H1 (cell line): ENCODE data around the gene KLHL26. TPM values are rescaled to one million over a fixed set of nuclear protein-coding genes. Genes with fewer than 3 reads are reported as not detected.
A peak's percentile ranks its signal among the peaks of the same experiment; 100 is the strongest.

Experiments
- CTCF ChIA-PET: fragments of 300-600 bp; sonication (Branson Sonifier 250); formaldehyde crosslinking; loops from one replicate; lab custom pipeline; 2021; ENCODE audit not compliant: partially characterized antibody; lab: Charles Lee
- POLR2A ChIA-PET: fragments of 300-600 bp; sonication (Branson Sonifier 250); formaldehyde crosslinking; loops from one replicate; lab custom pipeline; 2021; ENCODE audit warnings: inconsistent platforms; ENCODE audit not compliant: partially characterized antibody; lab: Charles Lee
- DNase-seq, 2 experiments: peaks; one replicate each; pipeline versions ENCODE4 v3.0.0 to v3.0.0-alpha.2; 2010 to 2022; ENCODE audit warnings: low spot score in 2 of 2, low read depth in 1 of 2, mixed read lengths in 1 of 2
- FAIRE-seq: peaks from 2 replicates; lab custom pipeline; 2011; peaks lifted over from hg19 to GRCh38; lab: Jason Lieb, UNC
- H2AFZ ChIP-seq: 2 replicates; pipeline ENCODE4 v1.8.1; 2012; ENCODE audit warnings: low read length, inconsistent platforms
- H2AK5ac ChIP-seq: 2 replicates; pipeline ENCODE4 v1.6.1; 2013; ENCODE audit warnings: low read depth, low read length
- H2BK120ac ChIP-seq: replicated peaks from 2 replicates; pipeline ENCODE3; 2013; ENCODE audit warnings: low read depth, low read length, inconsistent platforms
- H2BK12ac ChIP-seq: 2 replicates; pipeline ENCODE4 v1.6.1; 2013; ENCODE audit warnings: low read depth, low read length
- H2BK15ac ChIP-seq: 2 replicates; pipeline ENCODE4 v1.6.1; 2013; ENCODE audit warnings: low read length
- H2BK20ac ChIP-seq: 2 replicates; pipeline ENCODE4 v1.6.1; 2013; ENCODE audit warnings: low read length
- H2BK5ac ChIP-seq: 2 replicates; pipeline ENCODE4 v1.6.1; 2013; ENCODE audit warnings: low read depth, low read length
- H3K14ac ChIP-seq: 2 replicates; pipeline ENCODE4 v1.6.1; 2013; ENCODE audit warnings: inconsistent platforms; ENCODE audit not compliant: insufficient read length
- H3K18ac ChIP-seq: 2 replicates; pipeline ENCODE4 v1.6.1; 2013; ENCODE audit warnings: low read length; ENCODE audit errors: extremely low read depth
- H3K23ac ChIP-seq: 2 replicates; pipeline ENCODE4 v1.6.1; 2013; ENCODE audit warnings: inconsistent platforms; ENCODE audit not compliant: insufficient read length
- H3K23me2 ChIP-seq: 2 replicates; pipeline ENCODE4 v1.6.1; 2013; ENCODE audit warnings: low read depth, low read length
- H3K27ac ChIP-seq: 2 replicates; pipeline ENCODE4 v1.6.1; 2011; ENCODE audit warnings: low read depth, low read length, inconsistent platforms
- H3K27me3 ChIP-seq, 4 experiments: replicated peaks in 1 of 4; 1 replicate in 1 of 4; 2 replicates in 3 of 4; pipeline versions ENCODE4 v1.6.1 to v1.8.1; 2011 to 2013; ENCODE audit warnings: low read length in 3 of 4, mild to moderate bottlenecking in 3 of 4, inconsistent platforms in 2 of 4, mixed read lengths in 2 of 4, moderate library complexity in 1 of 4; ENCODE audit not compliant: control insufficient read depth in 3 of 4, insufficient read depth in 3 of 4; ENCODE audit errors: extremely low read depth in 1 of 4
- H3K36me3 ChIP-seq, 4 experiments: 2 replicates each; pipeline versions ENCODE4 v1.6.1 to v1.8.1; 2011 to 2013; ENCODE audit warnings: mild to moderate bottlenecking in 4 of 4, low read length in 3 of 4, moderate library complexity in 2 of 4, control low read depth in 1 of 4, inconsistent platforms in 1 of 4; ENCODE audit not compliant: insufficient read depth in 4 of 4, control insufficient read depth in 2 of 4
- H3K4ac ChIP-seq: replicated peaks from 2 replicates; pipeline ENCODE3; 2013; ENCODE audit warnings: low read length, low read depth, mixed read lengths, inconsistent platforms; ENCODE audit not compliant: insufficient read length
- H3K4me1 ChIP-seq, 4 experiments: replicated peaks in 1 of 4; 1 replicate in 1 of 4; 2 replicates in 3 of 4; pipeline versions ENCODE4 v1.6.1 to v1.8.1; 2011 to 2013; ENCODE audit warnings: low read length in 3 of 4, inconsistent platforms in 2 of 4, mixed read lengths in 1 of 4; ENCODE audit not compliant: insufficient read depth in 4 of 4, control insufficient read depth in 3 of 4
- H3K4me2 ChIP-seq, 2 experiments: 2 replicates each; pipeline versions ENCODE4 v1.6.1 to v1.8.1; 2011 to 2013; ENCODE audit warnings: low read depth in 2 of 2, low read length in 2 of 2, control low read depth in 1 of 2, inconsistent platforms in 1 of 2, mild to moderate bottlenecking in 1 of 2; ENCODE audit not compliant: insufficient read depth in 1 of 2
- H3K4me3 ChIP-seq, 4 experiments: fragments of 200-600, 300-600 bp in 1 of 4; sonication (generic), shearing (Covaris generic), sonication (Bioruptor Twin) in 1 of 4; 2 replicates each; pipeline versions ENCODE4 v1.5.1 to v1.8.1; 2011 to 2016; ENCODE audit warnings: low read length in 4 of 4, low read depth in 3 of 4, control low read depth in 2 of 4, inconsistent platforms in 2 of 4, mild to moderate bottlenecking in 2 of 4, mixed read lengths in 1 of 4, moderate library complexity in 1 of 4; ENCODE audit not compliant: insufficient read depth in 2 of 4; ENCODE audit errors: extremely low read depth in 1 of 4
- H3K56ac ChIP-seq: replicated peaks from 2 replicates; pipeline ENCODE3; 2013; ENCODE audit warnings: low read depth, mild to moderate bottlenecking, mixed read lengths, low read length, inconsistent platforms; ENCODE audit not compliant: insufficient read length
- H3K79me1 ChIP-seq: 2 replicates; pipeline ENCODE4 v1.6.1; 2013; ENCODE audit warnings: low read depth, low read length, control low read depth
- H3K79me2 ChIP-seq, 2 experiments: 2 replicates each; pipeline versions ENCODE4 v1.6.1 to v1.8.1; 2012 to 2013; ENCODE audit warnings: low read length in 2 of 2, mild to moderate bottlenecking in 2 of 2, inconsistent platforms in 1 of 2; ENCODE audit not compliant: insufficient read depth in 2 of 2, control insufficient read depth in 1 of 2
- H3K9ac ChIP-seq, 4 experiments: replicated peaks in 1 of 4; 1 replicate in 1 of 4; 2 replicates in 3 of 4; pipeline versions ENCODE4 v1.6.1 to v1.8.1; 2011 to 2013; ENCODE audit warnings: low read depth in 3 of 4, low read length in 3 of 4, control low read depth in 2 of 4, mild to moderate bottlenecking in 2 of 4, moderate library complexity in 2 of 4, inconsistent platforms in 1 of 4; ENCODE audit errors: extremely low read depth in 1 of 4
- H3K9me3 ChIP-seq, 2 experiments: 2 replicates each; pipeline versions ENCODE4 v1.6.1 to v1.8.1; 2012 to 2013; ENCODE audit warnings: mild to moderate bottlenecking in 2 of 2, moderate library complexity in 2 of 2, control low read depth in 1 of 2, inconsistent platforms in 1 of 2, low read depth in 1 of 2, low read length in 1 of 2, mixed read lengths in 1 of 2; ENCODE audit not compliant: insufficient read depth in 2 of 2
- H4K20me1 ChIP-seq, 2 experiments: replicated peaks in 1 of 2; 2 replicates each; pipeline versions ENCODE3 to v1.8.1; 2011 to 2013; ENCODE audit warnings: inconsistent platforms in 2 of 2, low read length in 2 of 2, mild to moderate bottlenecking in 1 of 2; ENCODE audit not compliant: insufficient read depth in 2 of 2, control insufficient read depth in 1 of 2
- H4K5ac ChIP-seq: 2 replicates; pipeline ENCODE4 v1.6.1; 2013; ENCODE audit warnings: low read length, low read depth, mixed read lengths, inconsistent platforms; ENCODE audit not compliant: insufficient read length
- H4K8ac ChIP-seq: 2 replicates; pipeline ENCODE4 v1.8.0; 2013; ENCODE audit warnings: mild to moderate bottlenecking, moderate library complexity, low read length, inconsistent platforms; ENCODE audit not compliant: insufficient read depth; ENCODE audit errors: extremely low read depth
- H4K91ac ChIP-seq: replicated peaks from 2 replicates; pipeline ENCODE3; 2013; ENCODE audit warnings: low read length, mixed read lengths, inconsistent platforms; ENCODE audit not compliant: insufficient read length
- ASH2L ChIP-seq: fragments of 200-600, 300-600 bp; sonication (generic); IDR thresholded peaks from one replicate; pipeline ENCODE4 v1.7.1; 2017; ENCODE audit warnings: low read length
- BACH1 ChIP-seq: IDR thresholded peaks from 2 replicates; pipeline ENCODE4 v1.6.1; 2012; ENCODE audit warnings: low read length, improper control_type of control experiment
- BRCA1 ChIP-seq: IDR thresholded peaks from 2 replicates; pipeline ENCODE4 v1.6.1; 2012; ENCODE audit warnings: low read depth, low read length, improper control_type of control experiment
- EP300 ChIP-seq, 2 experiments: IDR thresholded peaks; 1 replicate in 1 of 2; 2 replicates in 1 of 2; pipeline ENCODE4 v1.6.1; 2011 to 2012; ENCODE audit warnings: low read depth in 2 of 2, low read length in 2 of 2, mild to moderate bottlenecking in 2 of 2, borderline replicate concordance in 1 of 2, inconsistent platforms in 1 of 2, moderate library complexity in 1 of 2
- GABPA ChIP-seq: IDR thresholded peaks from 2 replicates; pipeline ENCODE4 v1.6.1; 2011; ENCODE audit warnings: mild to moderate bottlenecking, low read length, moderate library complexity, borderline replicate concordance; ENCODE audit not compliant: insufficient read depth
- PHF8 ChIP-seq: fragments of 200-600 bp; sonication (generic); conservative IDR thresholded peaks from 2 replicates; pipeline ENCODE4 v1.7.1; 2012; ENCODE audit warnings: low read depth, mild to moderate bottlenecking, inconsistent platforms, low read length, moderate library complexity
- RNF2 ChIP-seq: fragments of 200-900, 300-1000 bp; sonication (generic); IDR thresholded peaks from 2 replicates; pipeline ENCODE4 v1.7.1; 2016; ENCODE audit warnings: borderline replicate concordance, low read depth, mild to moderate bottlenecking, antibody characterized with exemption, low read length; ENCODE audit not compliant: poor library complexity, severe bottlenecking; ENCODE audit errors: missing control alignments
- RXRA ChIP-seq: IDR thresholded peaks from 2 replicates; pipeline ENCODE4 v1.6.1; 2011; ENCODE audit warnings: low read depth, mild to moderate bottlenecking, low read length, moderate library complexity; ENCODE audit not compliant: insufficient read depth
- SIX5 ChIP-seq: IDR thresholded peaks from 2 replicates; pipeline ENCODE4 v1.6.1; 2011; ENCODE audit warnings: mild to moderate bottlenecking, low read depth, low read length
- TCF12 ChIP-seq: IDR thresholded peaks from 2 replicates; pipeline ENCODE4 v1.6.1; 2011; ENCODE audit warnings: low read depth, mild to moderate bottlenecking, low read length
- TEAD4 ChIP-seq: IDR thresholded peaks from 2 replicates; pipeline ENCODE4 v1.6.1; 2012; ENCODE audit warnings: low read depth, low read length, inconsistent platforms, mixed read lengths
- WGBS, 2 experiments: shearing (Covaris generic) in 1 of 2; methylation state at CpG; one replicate each; pipeline versions ENCODE4 v1.1.6 to v1.1.7; 2013 to 2015; ENCODE audit warnings: low lambda C conversion rate in 2 of 2, mixed read lengths in 2 of 2, inconsistent platforms in 1 of 2, low coverage in 1 of 2, missing lambda C conversion rate in 1 of 2; ENCODE audit not compliant: insufficient replicate concordance in 2 of 2, insufficient coverage in 1 of 2, insufficient read length in 1 of 2; ENCODE audit errors: extremely low coverage in 1 of 2, missing lambda C conversion rate in 1 of 2; 5-methylcytosine and 5-hydroxymethylcytosine counted together
- polyA plus RNA-seq, 7 experiments: library from polyadenylated mRNA; depleted of rRNA in 3 of 7; stranded (reverse) in 5 of 7; unstranded in 2 of 7; fragments of >200 nt in 5 of 7; fragments of 200-250 nt in 2 of 7; gene quantifications; 1 replicate in 5 of 7; 2 replicates in 1 of 7; 4 replicates in 1 of 7; pipeline versions ENCODE4 v1.2.1 to v1.2.3, GENCODE V29; 2011 to 2013; ENCODE audit warnings: missing spikeins in 2 of 7, mixed read lengths in 2 of 7
- total RNA-seq: library from RNA; stranded (reverse); fragmentation: NEBNext Ultra II Directional; extraction: Animal tissue kit (Norgen Biotek cat#: 25700); gene quantifications from 2 replicates; pipeline ENCODE4 v1.2.1, GENCODE V29; 2021

The KLHL26 gene
- total and polyA plus RNA-seq, 2 of the 8 experiments (the other 6 are each of a cell fraction or from before 2014, with no cell fraction given), result 2.2 to 8.8 TPM

- ChIA-PET CTCF (interaction anchor here (0.9 to 1.5 kb wide), 2 partner anchors 90 to 206 kb away, joined by 3 to 4 read pairs; no protein-coding TSS in a partner anchor), POLR2A (interaction anchor here (1.6 kb wide), 1 partner anchor 9 kb away, joined by 4 read pairs; no protein-coding TSS in a partner anchor)
- H2BK20ac ChIP-seq, result no peak overlapping the region
- H3K56ac ChIP-seq, result no peak overlapping the region
- no peak overlapping the region for H2BK5ac ChIP-seq
- no peaks in the 10 kb centered on the region; a peak in 1 of 4 replicates for H3K79me2 ChIP-seq
- 86% methylated on average over 18 of the region's 19 CpGs; no CpG with 5 or more reads in 1 of the 2 experiments for WGBS, 2 experiments
- no peak overlapping the region for H3K14ac ChIP-seq
- H3K18ac ChIP-seq, result no peak overlapping the region
- H3K36me3 ChIP-seq, result no peaks in the 10 kb centered on the region
- H2BK12ac ChIP-seq, result 0 out of 2 replicates have a peak overlapping the region, but pooled peaks have one; percentile 27
- DNase-seq (no peak), FAIRE-seq (no peak)
- no peak overlapping the region for H3K27ac ChIP-seq
- H2BK120ac ChIP-seq, result no peak overlapping the region
- H4K8ac ChIP-seq, result no peak overlapping the region
- no peak overlapping the region for H3K4me3 ChIP-seq
- TF ChIP-seq TCF12 (no peak), RXRA (no peak), EP300 (IDR thresholded peaks at IDR 0.05; ENCODE audit: borderline replicate concordance in 1 of 2, low read depth in 2 of 2, low read length in 2 of 2) (no peak), BRCA1 (no peak), PHF8 (no peak), TEAD4 (no peak), RNF2 (no peak), GABPA (no peak), ASH2L (no peak), SIX5 (no peak), BACH1 (no peak)
- no peak overlapping the region for H4K91ac ChIP-seq
- no peak overlapping the region for H3K9ac ChIP-seq
- peaks cover 13% of the 10 kb centered on the region; the same call in 1 of the 2 replicates for H3K23me2 ChIP-seq
- no peak overlapping the region for H3K23ac ChIP-seq
- H3K27me3 ChIP-seq, result peaks cover 0 to 4% (median 0%) of the 10 kb centered on the region in 4 experiments; a peak in 1 of 7 replicates
- no peaks in the 10 kb centered on the region for H3K9me3 ChIP-seq
- H2AK5ac ChIP-seq, result no peak overlapping the region
- peaks cover 4 to 30% of the 10 kb centered on the region in 2 experiments for H4K20me1 ChIP-seq
- H3K4me1 ChIP-seq, result peaks cover 0 to 9% (median 5%) of the 10 kb centered on the region in 4 experiments; a peak in 5 of 7 replicates
- no peak overlapping the region for H3K4me2 ChIP-seq
- H2BK15ac ChIP-seq, result no peak overlapping the region
- peaks cover 9% of the 10 kb centered on the region for H3K79me1 ChIP-seq
- no peak overlapping the region for H4K5ac ChIP-seq
- H2AFZ ChIP-seq, result no peak overlapping the region
- H3K4ac ChIP-seq, result no peak overlapping the region
Measured at GRCh38 chr19:18656337-18657086, 19.7 kb downstream of the KLHL26 start.
